Gastrocnemius medialis (tissue), 4 donors: ENCODE results near the gene EYS. TPM values are rescaled to one million over a fixed set of nuclear protein-coding genes. Genes with fewer than 3 reads are reported as not detected.

Experiments used
- ATAC-seq, 2 donors: fragments of 150-250 bp; one replicate each; pipeline ENCODE4 v1.9.1; 2016
- DNase-seq, 2 donors: peaks; one replicate each; pipeline ENCODE4 v3.0.0-alpha.2; 2019
- H3K27ac ChIP-seq, 4 donors: fragments of 200-600 bp; sonication (generic); 1 replicate in 1 of 4; 2 replicates in 3 of 4; pipeline ENCODE4 v1.5.1; 2016 to 2018; ENCODE audit warnings: mild to moderate bottlenecking in 2 of 4, moderate library complexity in 1 of 4
- H3K27me3 ChIP-seq, 3 donors: fragments of 200-600 bp; sonication (generic) in 2 of 3; 1 replicate in 1 of 3; 2 replicates in 2 of 3; pipeline versions ENCODE4 v1.5.1 to v1.6.0; 2016 to 2019; ENCODE audit warnings: mild to moderate bottlenecking in 1 of 3, moderate library complexity in 1 of 3
- H3K36me3 ChIP-seq, 2 donors: fragments of 200-600 bp; sonication (generic) in 1 of 2; one replicate each; pipeline ENCODE4 v1.5.1; 2017 to 2018
- H3K4me1 ChIP-seq, 2 donors: fragments of 200-600 bp; sonication (generic) in 1 of 2; one replicate each; pipeline ENCODE4 v1.5.1; 2016 to 2017; ENCODE audit warnings: mild to moderate bottlenecking in 2 of 2
- H3K4me3 ChIP-seq, 4 donors: fragments of 200-600 bp; sonication (generic) in 3 of 4; 1 replicate in 1 of 4; 2 replicates in 3 of 4; pipeline ENCODE4 v1.5.1; 2016 to 2019; ENCODE audit warnings: mild to moderate bottlenecking in 2 of 4
- H3K9me3 ChIP-seq, 3 donors: fragments of 200-600 bp; sonication (generic) in 2 of 3; 1 replicate in 1 of 3; 2 replicates in 2 of 3; pipeline ENCODE4 v1.5.1; 2016 to 2019
- POLR2A ChIP-seq, 2 donors: fragments of 450-650 bp; IDR thresholded peaks; one replicate each; pipeline ENCODE4 v1.6.1; 2017; ENCODE audit warnings: antibody characterized with exemption in 2 of 2, mild to moderate bottlenecking in 2 of 2, moderate library complexity in 2 of 2
- in situ Hi-C, 4 donors: fragments of 200-750 bp; cut with MboI; loops; one replicate each; pipeline versions ENCODE4 v1.15.0 to v1.8.0; 2017; ENCODE audit warnings: low sequenced_read_pairs in 4 of 4
- intact Hi-C: fragments of 100-400 bp; cut with DNase I; formaldehyde crosslinking; loops from one replicate; pipeline ENCODE4 v1.15.1; 2023; ENCODE audit warnings: low total_unique reads
- total RNA-seq, 4 donors: library from RNA; depleted of rRNA; stranded (reverse); fragments of >200 nt; gene quantifications; one replicate each; pipeline versions ENCODE4 v1.1.0 to v1.2.3, GENCODE V29; 2016
- TF ChIP-seq, protein P1 (sequence below), 5 experiments: fragments of 450-650 bp in 3 of 5; fragments of 200-600 bp in 2 of 5; sonication (generic) in 2 of 5; IDR thresholded peaks in 4 of 5; conservative IDR thresholded peaks in 1 of 5; 1 replicate in 4 of 5; 2 replicates in 1 of 5; pipeline ENCODE4 v1.5.1; 2016 to 2019; ENCODE audit warnings: antibody characterized with exemption in 5 of 5, mild to moderate bottlenecking in 3 of 5, moderate library complexity in 3 of 5

The EYS gene
- total RNA-seq, 4 donors from 2014 or later: 0.20 TPM; not detected in 3

DNA sequence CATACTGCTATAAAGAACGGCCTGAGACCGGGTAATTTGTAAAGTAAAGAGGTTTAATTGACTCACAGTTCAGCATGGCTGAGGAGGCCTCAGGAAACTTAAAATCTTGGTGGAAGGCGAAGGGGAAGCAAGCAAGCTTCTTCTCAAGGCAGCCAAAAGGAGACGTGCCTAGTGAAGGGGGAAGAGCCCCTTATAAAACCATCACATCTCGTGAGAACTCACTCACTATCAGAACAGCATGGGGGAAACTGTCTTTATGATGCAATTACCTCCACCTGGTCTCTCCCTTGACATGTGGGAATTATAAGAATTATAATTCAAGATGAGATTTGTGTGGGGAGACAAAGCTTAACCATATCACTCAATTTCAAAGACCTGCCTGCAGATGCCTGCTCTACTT, 447.0 kb downstream of the EYS start:
- DNase-seq (no peak), ATAC-seq (no peak)
- intact Hi-C loops: no loop called here
- in situ Hi-C loops: no loop called here
- no peaks in the 10 kb centered on the region for H3K36me3 ChIP-seq
- no peaks in the 10 kb centered on the region for H3K9me3 ChIP-seq
- no peak overlapping the region for H3K27ac ChIP-seq
- no peak overlapping the region for H3K4me3 ChIP-seq
- TF ChIP-seq POLR2A (IDR thresholded peaks at IDR 0.05): no peak
- TF ChIP-seq, protein P1, sequence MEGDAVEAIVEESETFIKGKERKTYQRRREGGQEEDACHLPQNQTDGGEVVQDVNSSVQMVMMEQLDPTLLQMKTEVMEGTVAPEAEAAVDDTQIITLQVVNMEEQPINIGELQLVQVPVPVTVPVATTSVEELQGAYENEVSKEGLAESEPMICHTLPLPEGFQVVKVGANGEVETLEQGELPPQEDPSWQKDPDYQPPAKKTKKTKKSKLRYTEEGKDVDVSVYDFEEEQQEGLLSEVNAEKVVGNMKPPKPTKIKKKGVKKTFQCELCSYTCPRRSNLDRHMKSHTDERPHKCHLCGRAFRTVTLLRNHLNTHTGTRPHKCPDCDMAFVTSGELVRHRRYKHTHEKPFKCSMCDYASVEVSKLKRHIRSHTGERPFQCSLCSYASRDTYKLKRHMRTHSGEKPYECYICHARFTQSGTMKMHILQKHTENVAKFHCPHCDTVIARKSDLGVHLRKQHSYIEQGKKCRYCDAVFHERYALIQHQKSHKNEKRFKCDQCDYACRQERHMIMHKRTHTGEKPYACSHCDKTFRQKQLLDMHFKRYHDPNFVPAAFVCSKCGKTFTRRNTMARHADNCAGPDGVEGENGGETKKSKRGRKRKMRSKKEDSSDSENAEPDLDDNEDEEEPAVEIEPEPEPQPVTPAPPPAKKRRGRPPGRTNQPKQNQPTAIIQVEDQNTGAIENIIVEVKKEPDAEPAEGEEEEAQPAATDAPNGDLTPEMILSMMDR (IDR thresholded peaks at IDR 0.05 in 4 of 5, conservative IDR thresholded peaks at IDR 0.05 in 1 of 5): no peak
- H3K27me3 ChIP-seq: no peaks in the 10 kb centered on the region
- H3K4me1 ChIP-seq: no peaks in the 10 kb centered on the region

DNA sequence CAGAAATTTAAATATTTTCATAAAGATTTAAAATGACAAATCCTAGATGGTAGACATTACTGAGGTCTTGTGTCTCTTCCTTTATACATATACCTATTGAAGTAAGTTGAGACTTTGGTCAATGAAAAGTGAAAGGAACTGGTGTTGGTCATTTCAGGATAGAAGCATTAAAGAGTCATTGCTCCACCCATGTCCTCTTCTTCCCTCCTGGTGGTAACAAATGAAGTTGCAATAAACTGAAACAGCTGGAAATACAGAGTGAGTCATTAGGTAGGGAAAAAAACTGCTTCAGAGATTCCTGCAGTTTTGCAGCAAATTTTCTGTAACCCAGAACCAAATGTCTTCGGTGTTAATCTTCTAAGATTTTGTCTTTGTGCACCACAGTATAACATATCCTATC, 448.0 kb downstream of the EYS start:
- intact Hi-C loops: no loop called here
- no peaks in the 10 kb centered on the region for H3K36me3 ChIP-seq
- no peak for DNase-seq
- TF ChIP-seq POLR2A (IDR thresholded peaks at IDR 0.05): no peak
- TF ChIP-seq, protein P1 (IDR thresholded peaks at IDR 0.05 in 4 of 5, conservative IDR thresholded peaks at IDR 0.05 in 1 of 5): no peak
- no peak overlapping the region for H3K27ac ChIP-seq
- H3K9me3 ChIP-seq: no peaks in the 10 kb centered on the region
- no peaks in the 10 kb centered on the region for H3K4me1 ChIP-seq
- in situ Hi-C loops: no loop called here
- no peaks in the 10 kb centered on the region for H3K27me3 ChIP-seq
- ATAC-seq: no peak
- H3K4me3 ChIP-seq: no peak overlapping the region

DNA sequence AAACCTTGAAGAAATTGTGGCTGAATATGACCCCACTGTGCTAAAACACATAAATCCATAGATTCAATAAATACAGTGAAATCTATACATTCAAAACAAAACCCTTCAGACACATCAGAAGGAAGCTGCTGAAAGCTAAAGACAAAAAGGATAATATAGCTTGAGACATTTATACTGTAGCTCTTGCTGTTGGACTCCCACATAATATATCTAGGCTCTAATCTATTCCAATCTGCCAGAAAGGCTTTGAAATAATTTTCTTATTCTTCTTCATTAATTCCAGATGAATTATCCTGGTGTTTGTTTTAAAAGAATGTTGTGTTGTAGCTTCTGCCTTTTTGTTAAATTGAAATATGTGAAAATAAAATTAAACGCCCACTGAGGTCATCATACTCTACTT, 454.0 kb downstream of the EYS start:
- no peak overlapping the region for H3K27ac ChIP-seq
- intact Hi-C loops (no loop called here), in situ Hi-C loops (no loop called here)
- TF ChIP-seq, protein P1 (IDR thresholded peaks at IDR 0.05 in 4 of 5, conservative IDR thresholded peaks at IDR 0.05 in 1 of 5): no peak
- TF ChIP-seq POLR2A (IDR thresholded peaks at IDR 0.05): no peak
- H3K4me1 ChIP-seq: no peaks in the 10 kb centered on the region
- no peaks in the 10 kb centered on the region for H3K27me3 ChIP-seq
- H3K36me3 ChIP-seq: no peaks in the 10 kb centered on the region
- DNase-seq: no peak
- no peak overlapping the region for H3K4me3 ChIP-seq
- H3K9me3 ChIP-seq: no peaks in the 10 kb centered on the region
- no peak for ATAC-seq

DNA sequence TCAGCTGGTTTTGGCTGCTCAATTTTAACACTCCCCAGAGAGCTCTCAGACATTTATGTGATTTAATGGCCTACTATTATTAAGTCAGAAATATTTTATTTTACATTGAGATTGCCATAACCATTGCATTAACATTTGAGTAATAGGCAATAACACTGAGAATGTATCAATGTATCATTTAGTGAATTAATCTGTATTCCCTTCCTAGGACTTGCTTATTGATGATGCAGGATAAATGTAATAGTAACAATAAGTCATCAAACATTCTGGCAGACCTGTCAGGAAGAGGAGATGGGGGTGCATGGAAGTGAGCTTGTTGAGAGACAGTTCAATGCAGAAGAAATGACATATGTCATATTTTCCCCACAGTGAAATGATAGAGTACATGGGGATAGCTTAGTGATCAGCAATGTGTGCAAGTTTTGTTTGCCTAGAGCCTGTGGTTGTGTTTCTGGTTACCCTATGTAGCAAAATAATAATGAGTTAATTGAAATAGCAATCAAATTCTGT, 458.9 kb downstream of the EYS start:
- Histone ChIP-seq H3K27me3 (no peaks in the 10 kb centered on the region), H3K27ac (no peak overlapping the region), H3K4me3 (no peak overlapping the region), H3K36me3 (no peaks in the 10 kb centered on the region), H3K9me3 (no peaks in the 10 kb centered on the region), H3K4me1 (no peaks in the 10 kb centered on the region)
- DNase-seq (no peak), ATAC-seq (no peak)
- intact Hi-C loops (no loop called here), in situ Hi-C loops (no loop called here)
- TF ChIP-seq POLR2A (IDR thresholded peaks at IDR 0.05): no peak
- TF ChIP-seq, protein P1 (IDR thresholded peaks at IDR 0.05 in 4 of 5, conservative IDR thresholded peaks at IDR 0.05 in 1 of 5): no peak

DNA sequence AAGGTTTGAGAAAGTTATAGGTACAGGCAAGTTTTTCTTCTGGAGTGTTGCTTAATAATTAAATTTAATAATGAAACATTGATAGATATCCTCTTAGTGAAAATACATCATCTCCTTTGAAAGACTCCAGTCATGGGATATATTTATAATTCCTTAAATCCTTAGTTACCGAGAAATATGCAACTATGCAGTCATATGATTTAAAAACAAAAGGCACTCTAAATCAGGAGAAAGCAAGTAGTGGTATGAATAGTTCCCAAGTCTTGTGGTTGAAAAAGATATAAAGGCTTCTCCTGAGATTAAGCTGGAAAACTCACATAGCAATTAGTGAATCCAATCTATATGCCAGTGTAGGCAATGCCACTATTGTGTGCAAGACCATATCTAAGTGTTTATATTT, 475.4 kb downstream of the EYS start:
- Histone ChIP-seq H3K36me3 (no peaks in the 10 kb centered on the region), H3K4me3 (no peak overlapping the region), H3K4me1 (no peaks in the 10 kb centered on the region), H3K9me3 (no peaks in the 10 kb centered on the region), H3K27me3 (no peaks in the 10 kb centered on the region), H3K27ac (no peak overlapping the region)
- ATAC-seq (no peak), DNase-seq (no peak)
- in situ Hi-C loops: no loop called here
- TF ChIP-seq, protein P1 (IDR thresholded peaks at IDR 0.05 in 4 of 5, conservative IDR thresholded peaks at IDR 0.05 in 1 of 5): no peak
- no peak for TF ChIP-seq POLR2A (IDR thresholded peaks at IDR 0.05)
- intact Hi-C loops: no loop called here
